ENCODE measurements around the gene NTHL1. TPM values are rescaled to one million over a fixed set of nuclear protein-coding genes. Genes with fewer than 3 reads are reported as not detected.

NTHL1 gene
- total and polyA plus RNA-seq, 3 experiments from 2014 or later = 16.3 to 29.5 (median 28.7) TPM

- ChIA-PET CTCF (interaction anchor here (0.6 to 3.1 kb wide), 22 partner anchors 9 to 247 kb away, joined by 3 to 23 read pairs (median 3); partner anchors contain the start of genes ECI1, NDUFB10, NOXO1 and NTHL1), POLR2A (interaction anchor here (0.6 to 1.0 kb wide), 5 partner anchors 10 to 169 kb away, joined by 3 to 4 read pairs (median 3); partner anchors contain the start of gene RPS2)
- peak overlapping the region in 1 of 8 donors; percentile 81 for H3K27ac Mint-ChIP-seq
- no peaks in the 10 kb centered on the region for H3K27me3 ChIP-seq (ENCODE audit: insufficient read depth, low read length, poor library complexity, severe bottlenecking)
- H3K9me3 ChIP-seq (ENCODE audit: low read length) = no peaks in the 10 kb centered on the region
- no peaks in the 10 kb centered on the region for H3K9me3 Mint-ChIP-seq
- peaks cover 12% of the 10 kb centered on the region for H3K36me3 ChIP-seq (ENCODE audit: insufficient read depth, low read length)
- no peak overlapping the region for H3K4me3 ChIP-seq (ENCODE audit: low read length)
- DNase-seq = peak; percentile 74 to 88 (median 79)
- no peak overlapping the region for H3K4me3 Mint-ChIP-seq
- peaks cover 0 to 35% (median 2%) of the 10 kb centered on the region in 3 donors for H3K36me3 Mint-ChIP-seq
- H3K4me1 ChIP-seq (ENCODE audit: insufficient read depth, low read length) = peaks cover 32% of the 10 kb centered on the region
- H3K4me1 Mint-ChIP-seq = peaks cover 20 to 54% (median 24%) of the 10 kb centered on the region in 3 donors
- H3K27me3 Mint-ChIP-seq = no peaks in the 10 kb centered on the region
- peak overlapping the region; percentile 54 for H3K27ac ChIP-seq (ENCODE audit: low read depth, low read length)
Measured at GRCh38 chr16:2003827-2004641, 43.6 kb downstream of the NTHL1 start.

GRCh38 chr16:2003231-2003826 is 44.3 kb downstream of the NTHL1 start:
- Histone ChIP-seq H3K4me3 (ENCODE audit: low read length) (no peak overlapping the region), H3K36me3 (ENCODE audit: insufficient read depth, low read length) (peaks cover 12% of the 10 kb centered on the region), H3K27me3 (ENCODE audit: insufficient read depth, low read length, poor library complexity, severe bottlenecking) (no peaks in the 10 kb centered on the region), H3K27ac (ENCODE audit: low read depth, low read length) (peak overlapping the region; percentile 54), H3K4me1 (ENCODE audit: insufficient read depth, low read length) (peaks cover 25% of the 10 kb centered on the region), H3K9me3 (ENCODE audit: low read length) (no peaks in the 10 kb centered on the region)
- H3K36me3 Mint-ChIP-seq = peaks cover 0 to 40% (median 2%) of the 10 kb centered on the region in 3 donors
- no peaks in the 10 kb centered on the region for H3K27me3 Mint-ChIP-seq
- H3K4me1 Mint-ChIP-seq = peaks cover 14 to 48% (median 18%) of the 10 kb centered on the region in 3 donors
- no peaks in the 10 kb centered on the region for H3K9me3 Mint-ChIP-seq
- H3K4me3 Mint-ChIP-seq = no peak overlapping the region
- no peak overlapping the region for H3K27ac Mint-ChIP-seq
- no peak for DNase-seq
- ChIA-PET CTCF (interaction anchor here (0.8 to 3.1 kb wide), 15 partner anchors 9 to 151 kb away, joined by 3 to 23 read pairs (median 5); partner anchors contain the start of genes NDUFB10, NOXO1, NTHL1 and RAB26), POLR2A (interaction anchor here (1.0 kb wide), 1 partner anchor 39 kb away, joined by 4 read pairs; the partner anchor contains the start of gene RPS2)

- peaks cover 18% of the 10 kb centered on the region for H3K4me1 ChIP-seq (ENCODE audit: insufficient read depth, low read length)
- Mint-ChIP-seq H3K4me3 (no peak overlapping the region), H3K27ac (no peak overlapping the region), H3K27me3 (no peaks in the 10 kb centered on the region), H3K4me1 (peaks cover 7 to 40% (median 11%) of the 10 kb centered on the region in 3 donors), H3K36me3 (peaks cover 0 to 44% (median 2%) of the 10 kb centered on the region in 3 donors), H3K9me3 (no peaks in the 10 kb centered on the region)
- no peak for DNase-seq
- H3K27me3 ChIP-seq (ENCODE audit: insufficient read depth, low read length, poor library complexity, severe bottlenecking) = no peaks in the 10 kb centered on the region
- H3K36me3 ChIP-seq (ENCODE audit: insufficient read depth, low read length) = peaks cover 12% of the 10 kb centered on the region
- H3K27ac ChIP-seq (ENCODE audit: low read depth, low read length) = no peak overlapping the region
- no peak overlapping the region for H3K4me3 ChIP-seq (ENCODE audit: low read length)
- ChIA-PET POLR2A (no interaction called here), CTCF (interaction anchor here (0.8 to 3.1 kb wide), 10 partner anchors 9 to 152 kb away, joined by 3 to 23 read pairs (median 10); partner anchors contain the start of genes NDUFB10, NOXO1, NTHL1 and RAB26)
- H3K9me3 ChIP-seq (ENCODE audit: low read length) = no peaks in the 10 kb centered on the region
Measured at GRCh38 chr16:2002406-2003230, 45.0 kb downstream of the NTHL1 start.

GRCh38 chr16:2001456-2002355 is 45.9 kb downstream of the NTHL1 start:
- Mint-ChIP-seq H3K9me3 (no peaks in the 10 kb centered on the region), H3K27ac (no peak overlapping the region), H3K4me1 (peaks cover 3 to 31% (median 5%) of the 10 kb centered on the region in 3 donors), H3K27me3 (no peaks in the 10 kb centered on the region), H3K4me3 (no peak overlapping the region), H3K36me3 (peaks cover 0 to 49% (median 3%) of the 10 kb centered on the region in 3 donors)
- H3K36me3 ChIP-seq (ENCODE audit: insufficient read depth, low read length) = peaks cover 12% of the 10 kb centered on the region
- H3K4me3 ChIP-seq (ENCODE audit: low read length) = no peak overlapping the region
- DNase-seq = no peak
- ChIA-PET POLR2A (no interaction called here), CTCF (no interaction called here)
- peaks cover 9% of the 10 kb centered on the region for H3K4me1 ChIP-seq (ENCODE audit: insufficient read depth, low read length)
- H3K27me3 ChIP-seq (ENCODE audit: insufficient read depth, low read length, poor library complexity, severe bottlenecking) = no peaks in the 10 kb centered on the region
- no peak overlapping the region for H3K27ac ChIP-seq (ENCODE audit: low read depth, low read length)
- H3K9me3 ChIP-seq (ENCODE audit: low read length) = no peaks in the 10 kb centered on the region

- no peaks in the 10 kb centered on the region for H3K9me3 ChIP-seq (ENCODE audit: low read length)
- Mint-ChIP-seq H3K4me1 (peaks cover 2 to 25% (median 5%) of the 10 kb centered on the region in 3 donors), H3K27ac (no peak overlapping the region), H3K9me3 (no peaks in the 10 kb centered on the region), H3K4me3 (no peak overlapping the region), H3K36me3 (peaks cover 0 to 46% (median 3%) of the 10 kb centered on the region in 3 donors), H3K27me3 (no peaks in the 10 kb centered on the region)
- no peak overlapping the region for H3K27ac ChIP-seq (ENCODE audit: low read depth, low read length)
- H3K36me3 ChIP-seq (ENCODE audit: insufficient read depth, low read length) = peaks cover 12% of the 10 kb centered on the region
- H3K4me1 ChIP-seq (ENCODE audit: insufficient read depth, low read length) = peaks cover 7% of the 10 kb centered on the region
- POLR2A ChIA-PET = no interaction called here
- H3K27me3 ChIP-seq (ENCODE audit: insufficient read depth, low read length, poor library complexity, severe bottlenecking) = no peaks in the 10 kb centered on the region
- CTCF ChIA-PET = no interaction called here
- DNase-seq = no peak
- no peak overlapping the region for H3K4me3 ChIP-seq (ENCODE audit: low read length)
Measured at GRCh38 chr16:2001035-2001434, 46.6 kb downstream of the NTHL1 start.

- Mint-ChIP-seq H3K9me3 (no peaks in the 10 kb centered on the region), H3K36me3 (peaks cover 0 to 45% (median 3%) of the 10 kb centered on the region in 3 donors), H3K4me3 (no peak overlapping the region), H3K27ac (no peak overlapping the region), H3K4me1 (peaks cover 0 to 17% (median 4%) of the 10 kb centered on the region in 3 donors), H3K27me3 (no peaks in the 10 kb centered on the region)
- Histone ChIP-seq H3K4me3 (ENCODE audit: low read length) (no peak overlapping the region), H3K9me3 (ENCODE audit: low read length) (no peaks in the 10 kb centered on the region), H3K4me1 (ENCODE audit: insufficient read depth, low read length) (peaks cover 7% of the 10 kb centered on the region), H3K36me3 (ENCODE audit: insufficient read depth, low read length) (peaks cover 12% of the 10 kb centered on the region), H3K27ac (ENCODE audit: low read depth, low read length) (no peak overlapping the region), H3K27me3 (ENCODE audit: insufficient read depth, low read length, poor library complexity, severe bottlenecking) (no peaks in the 10 kb centered on the region)
- ChIA-PET CTCF (no interaction called here), POLR2A (no interaction called here)
- no peak for DNase-seq
Measured at GRCh38 chr16:1999866-2000514, 47.6 kb downstream of the NTHL1 start.
